Choroid plexus epithelial cell (primary cell): ENCODE measurements around the gene BLOC1S5.

Experiments
- DNase-seq: peaks from one replicate; pipeline ENCODE4 v3.0.0-alpha.2; 2010; ENCODE audit warnings: low read depth
- H3K4me3 ChIP-seq: 2 replicates; pipeline ENCODE4 v1.5.1; 2011; ENCODE audit warnings: low read depth, mild to moderate bottlenecking, control low read depth, low read length, moderate library complexity
- CTCF ChIP-seq: conservative IDR thresholded peaks from 2 replicates; pipeline ENCODE4 v1.5.1; 2011; ENCODE audit warnings: low read depth, mild to moderate bottlenecking, control low read depth, inconsistent platforms, low read length, moderate library complexity

BLOC1S5 gene

GRCh38 chr6:8006208-8006607 is 58.0 kb downstream of the BLOC1S5 start:
- DNase-seq = peak; percentile 74
- TF ChIP-seq CTCF = peak; percentile 61
- no peak overlapping the region for H3K4me3 ChIP-seq

GRCh38 chr6:8005136-8005535 is 59.1 kb downstream of the BLOC1S5 start:
- no peak for TF ChIP-seq CTCF
- no peak for DNase-seq

GRCh38 chr6:8000636-8001035 is 63.6 kb downstream of the BLOC1S5 start:
- TF ChIP-seq CTCF = no peak
- no peak overlapping the region for H3K4me3 ChIP-seq
- no peak for DNase-seq

More at GRCh38 chr6:8005136-8005535, 59.1 kb downstream of the BLOC1S5 start:
- no peak overlapping the region for H3K4me3 ChIP-seq

- no peak overlapping the region for H3K4me3 ChIP-seq
- DNase-seq = no peak
- no peak for TF ChIP-seq CTCF
Observed at GRCh38 chr6:8000188-8000596, 64.0 kb downstream of the BLOC1S5 start.

GRCh38 chr6:7999201-7999600 is 65.0 kb downstream of the BLOC1S5 start:
- no peak overlapping the region for H3K4me3 ChIP-seq
- DNase-seq = no peak
- no peak for TF ChIP-seq CTCF

GRCh38 chr6:7998103-7998725 is 66.0 kb downstream of the BLOC1S5 start:
- no peak for TF ChIP-seq CTCF
- no peak overlapping the region for H3K4me3 ChIP-seq
- DNase-seq = peak; percentile 76

- DNase-seq = no peak
- no peak overlapping the region for H3K4me3 ChIP-seq
- TF ChIP-seq CTCF = no peak
Observed at GRCh38 chr6:7997286-7997685, 66.9 kb downstream of the BLOC1S5 start.
